H9 (cell line): ENCODE results near the gene AVEN. TPM values are rescaled to one million over a fixed set of nuclear protein-coding genes. Genes with fewer than 3 reads are reported as not detected.

Source experiments
- DNase-seq: peaks from one replicate; pipeline ENCODE4 v3.0.0-alpha.2; 2017
- H2AFZ ChIP-seq: one replicate; pipeline ENCODE4 v1.6.1; 2013; ENCODE audit warnings: mild to moderate bottlenecking, low read length, control low read depth, moderate library complexity
- H2AK5ac ChIP-seq: 2 replicates; pipeline ENCODE4 v1.6.1; 2013; ENCODE audit warnings: low read length, control low read depth, mixed read lengths; ENCODE audit not compliant: insufficient read length
- H2BK120ac ChIP-seq: one replicate; pipeline ENCODE4 v1.6.1; 2013; ENCODE audit warnings: low read depth, mild to moderate bottlenecking, low read length, control low read depth, inconsistent platforms; ENCODE audit not compliant: poor library complexity, severe bottlenecking
- H2BK12ac ChIP-seq: 2 replicates; pipeline ENCODE4 v1.6.1; 2013; ENCODE audit warnings: low read length, control low read depth, mixed read lengths, low read depth; ENCODE audit not compliant: insufficient read length
- H2BK15ac ChIP-seq: 2 replicates; pipeline ENCODE4 v1.6.1; 2013; ENCODE audit warnings: low read depth, low read length, control low read depth
- H2BK20ac ChIP-seq: one replicate; pipeline ENCODE4 v1.6.1; 2013; ENCODE audit warnings: low read depth, mild to moderate bottlenecking, low read length, control low read depth, inconsistent platforms; ENCODE audit not compliant: poor library complexity, severe bottlenecking
- H2BK5ac ChIP-seq: 2 replicates; pipeline ENCODE4 v1.6.1; 2013; ENCODE audit warnings: low read length, control low read depth, mixed read lengths; ENCODE audit not compliant: insufficient read length
- H3K14ac ChIP-seq: 2 replicates; pipeline ENCODE4 v1.6.1; 2013; ENCODE audit warnings: low read length, control low read depth; ENCODE audit not compliant: insufficient read depth
- H3K18ac ChIP-seq: 2 replicates; pipeline ENCODE4 v1.6.1; 2013; ENCODE audit warnings: low read depth, mild to moderate bottlenecking, mixed read lengths, low read length, control low read depth; ENCODE audit not compliant: insufficient read length
- H3K23ac ChIP-seq: 2 replicates; pipeline ENCODE4 v1.6.1; 2013; ENCODE audit warnings: low read length, control low read depth, mixed read lengths, low read depth; ENCODE audit not compliant: insufficient read length
- H3K23me2 ChIP-seq: 2 replicates; pipeline ENCODE4 v1.6.1; 2013; ENCODE audit warnings: low read depth, mild to moderate bottlenecking, mixed read lengths, low read length, control low read depth; ENCODE audit not compliant: insufficient read length, poor library complexity, severe bottlenecking
- H3K27ac ChIP-seq: 2 replicates; pipeline ENCODE4 v1.5.1; 2013; ENCODE audit warnings: low read length, control low read depth, mixed read lengths, low read depth; ENCODE audit not compliant: insufficient read length
- H3K27me3 ChIP-seq: 2 replicates; pipeline ENCODE4 v1.6.1; 2013; ENCODE audit warnings: low read length, control low read depth, inconsistent platforms; ENCODE audit not compliant: insufficient read depth
- H3K4ac ChIP-seq: 2 replicates; pipeline ENCODE4 v1.6.1; 2013; ENCODE audit warnings: low read depth, mild to moderate bottlenecking, control low read depth, inconsistent platforms, low read length, moderate library complexity
- H3K4me1 ChIP-seq: 2 replicates; pipeline ENCODE4 v1.6.1; 2013; ENCODE audit warnings: low read length, control low read depth, inconsistent platforms; ENCODE audit not compliant: insufficient read depth
- H3K4me2 ChIP-seq: 2 replicates; pipeline ENCODE4 v1.6.1; 2013; ENCODE audit warnings: low read length, control low read depth, mixed read lengths; ENCODE audit not compliant: insufficient read length, insufficient read depth
- H3K56ac ChIP-seq: 2 replicates; pipeline ENCODE4 v1.6.1; 2013; ENCODE audit warnings: low read depth, mild to moderate bottlenecking, mixed read lengths, low read length, control low read depth; ENCODE audit not compliant: insufficient read length
- H3K79me1 ChIP-seq: 2 replicates; pipeline ENCODE4 v1.6.1; 2013; ENCODE audit warnings: low read depth, mild to moderate bottlenecking, moderate library complexity, low read length, control low read depth, inconsistent platforms; ENCODE audit not compliant: insufficient read depth, poor library complexity, severe bottlenecking
- H3K79me2 ChIP-seq: 2 replicates; pipeline ENCODE4 v1.6.1; 2013; ENCODE audit warnings: low read length, control low read depth, inconsistent platforms; ENCODE audit not compliant: insufficient read depth
- H3K9ac ChIP-seq: 2 replicates; pipeline ENCODE4 v1.6.1; 2013; ENCODE audit warnings: low read length, control low read depth, mixed read lengths; ENCODE audit not compliant: insufficient read length; ENCODE audit errors: extremely low read depth
- H3K9me3 ChIP-seq: one replicate; pipeline ENCODE4 v1.6.1; 2013; ENCODE audit warnings: low read depth, low read length, inconsistent platforms; ENCODE audit not compliant: control insufficient read depth
- H3T11ph ChIP-seq: one replicate; pipeline ENCODE4 v1.6.1; 2013; ENCODE audit warnings: mild to moderate bottlenecking, low read length, control low read depth, inconsistent platforms
- H4K20me1 ChIP-seq: one replicate; pipeline ENCODE4 v1.6.1; 2013; ENCODE audit not compliant: control insufficient read depth, insufficient read length, insufficient read depth
- H4K5ac ChIP-seq: 2 replicates; pipeline ENCODE4 v1.6.1; 2013; ENCODE audit warnings: low read depth, mild to moderate bottlenecking, mixed read lengths, low read length, control low read depth; ENCODE audit not compliant: insufficient read length
- H4K8ac ChIP-seq: replicated peaks from 2 replicates; pipeline ENCODE4 v1.6.1; 2013; ENCODE audit warnings: low read length, control low read depth, mixed read lengths, low read depth; ENCODE audit not compliant: insufficient read length
- H4K91ac ChIP-seq: 2 replicates; pipeline ENCODE4 v1.6.1; 2013; ENCODE audit warnings: low read depth, mild to moderate bottlenecking, moderate library complexity, mixed read lengths, low read length, control low read depth; ENCODE audit not compliant: insufficient read length
- H3K27ac Mint-ChIP-seq, 3 experiments: 2 replicates in 2 of 3; 3 replicates in 1 of 3; pipeline ENCODE4 v1.8.0; 2020 to 2021; ENCODE audit warnings: mixed read lengths in 3 of 3, mild to moderate bottlenecking in 1 of 3, moderate library complexity in 1 of 3
- H3K27me3 Mint-ChIP-seq: 2 replicates; pipeline ENCODE4 v1.8.0; 2021; ENCODE audit warnings: low read depth, mild to moderate bottlenecking, moderate library complexity, mixed read lengths
- H3K36me3 Mint-ChIP-seq, 3 experiments: 2 replicates in 2 of 3; 3 replicates in 1 of 3; pipeline ENCODE4 v1.8.0; 2020 to 2021; ENCODE audit warnings: low read depth in 3 of 3, mixed read lengths in 3 of 3; ENCODE audit not compliant: insufficient read depth in 1 of 3
- H3K4me1 Mint-ChIP-seq, 2 experiments: 2 replicates each; pipeline ENCODE4 v1.8.0; 2020; ENCODE audit warnings: mixed read lengths in 2 of 2
- H3K4me3 Mint-ChIP-seq, 2 experiments: 2 replicates in 1 of 2; 3 replicates in 1 of 2; pipeline ENCODE4 v1.8.0; 2020 to 2021; ENCODE audit warnings: mild to moderate bottlenecking in 2 of 2, mixed read lengths in 2 of 2, moderate library complexity in 1 of 2
- H3K9me3 Mint-ChIP-seq, 2 experiments: 2 replicates in 1 of 2; 3 replicates in 1 of 2; pipeline ENCODE4 v1.8.0; 2020; ENCODE audit warnings: mild to moderate bottlenecking in 2 of 2, mixed read lengths in 2 of 2, moderate library complexity in 1 of 2
- CTCF ChIP-seq: fragments of 200-600 bp; sonication (generic); conservative IDR thresholded peaks from 3 replicates; pipeline ENCODE4 v1.8.0; 2021; ENCODE audit warnings: antibody characterized with exemption, mild to moderate bottlenecking
- WGBS: extraction: QIAGEN DNeasy Blood & Tissue Kit; methylation state at CpG from one replicate; pipeline ENCODE4 v1.1.7; 2013; ENCODE audit warnings: missing lambda C conversion rate, low lambda C conversion rate, mixed read lengths; ENCODE audit not compliant: insufficient read length; ENCODE audit errors: extremely low coverage; 5-methylcytosine and 5-hydroxymethylcytosine counted together
- total RNA-seq: library from RNA; stranded (reverse); gene quantifications from 2 replicates; pipeline ENCODE4 v1.2.1, GENCODE V29; 2021

The AVEN gene
- total RNA-seq, 1 experiment from 2014 or later = 16.1 TPM

- Histone ChIP-seq H4K8ac (no peak overlapping the region), H3K27me3 (no peaks in the 10 kb centered on the region), H3K14ac (no peak overlapping the region), H2BK15ac (no peak overlapping the region), H2BK5ac (no peak overlapping the region), H3K56ac (no peak overlapping the region), H4K5ac (no peak overlapping the region), H2BK20ac (no peak overlapping the region), H3K4me2 (no peak overlapping the region), H3K79me1 (no peaks in the 10 kb centered on the region), H3K4me1 (peaks cover 2% of the 10 kb centered on the region; the same call in 1 of the 2 replicates), H4K91ac (no peak overlapping the region), H2BK120ac (no peak overlapping the region), H3K27ac (no peak overlapping the region), H3K4ac (no peak overlapping the region), H3K23me2 (no peaks in the 10 kb centered on the region), H2AFZ (no peak overlapping the region), H4K20me1 (no peaks in the 10 kb centered on the region), H2AK5ac (no peak overlapping the region), H3K9ac (no peak overlapping the region), H3K23ac (no peak overlapping the region), H3T11ph (no peak overlapping the region), H2BK12ac (no peak overlapping the region), H3K79me2 (no peaks in the 10 kb centered on the region), H3K18ac (no peak overlapping the region), H3K9me3 (no peaks in the 10 kb centered on the region)
- Mint-ChIP-seq H3K9me3 (no peaks in the 10 kb centered on the region), H3K27ac (no peak overlapping the region), H3K4me3 (no peak overlapping the region), H3K36me3 (peaks cover 0 to 5% (median 2%) of the 10 kb centered on the region in 3 experiments; a peak in 2 of 7 replicates), H3K27me3 (no peaks in the 10 kb centered on the region), H3K4me1 (peaks cover 20 to 25% of the 10 kb centered on the region in 2 experiments)
- WGBS = no CpG with 5 or more reads among the region's 5 CpGs
- no peak for TF ChIP-seq CTCF
- DNase-seq = no peak
Observed at GRCh38 chr15:34010921-34011320, 28.1 kb downstream of the AVEN start.
